Sigmoid colon (tissue), 4 donors: ENCODE measurements around the gene SMOC2.

ENCODE experiments used
- POLR2A ChIP-seq, 2 donors: fragments of 450-650 bp; IDR thresholded peaks; one replicate each; pipeline ENCODE4 v1.6.1; 2016; ENCODE audit warnings: antibody characterized with exemption in 2 of 2, mild to moderate bottlenecking in 2 of 2, moderate library complexity in 2 of 2
- POLR2AphosphoS5 ChIP-seq, 4 donors: sonication (generic); formaldehyde crosslinking; IDR thresholded peaks; one replicate each; pipeline ENCODE4 v1.6.1; 2017; ENCODE audit warnings: antibody characterized with exemption in 4 of 4
- TF ChIP-seq, protein P1 (sequence below), 4 experiments: fragments of 450-650 bp in 3 of 4; fragments of 200-600 bp in 1 of 4; IDR thresholded peaks; one replicate each; pipeline ENCODE4 v1.5.1; 2016 to 2019; ENCODE audit warnings: antibody characterized with exemption in 4 of 4, mild to moderate bottlenecking in 3 of 4, moderate library complexity in 2 of 4

DNA sequence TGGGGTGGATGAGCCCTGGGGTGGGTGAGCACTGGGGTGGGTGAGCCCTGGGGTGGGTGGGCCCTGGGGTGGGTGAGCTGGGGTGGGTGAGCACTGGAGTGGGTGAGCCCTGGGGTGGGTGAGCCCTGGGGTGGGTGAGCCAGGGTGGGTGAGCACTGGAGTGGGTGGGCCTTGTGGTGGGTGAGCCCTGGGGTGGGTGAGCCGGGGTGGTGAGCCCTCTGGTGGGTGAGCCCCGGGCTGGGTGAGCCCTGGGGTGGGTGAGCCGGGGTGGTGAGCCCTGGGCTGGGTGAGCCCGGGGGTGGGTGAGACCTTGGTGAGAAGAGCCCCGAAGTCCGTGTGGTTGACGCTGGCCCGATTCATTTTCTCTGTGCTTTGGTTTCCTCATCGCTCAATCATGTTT, 18.6 kb downstream of the SMOC2 start:
- TF ChIP-seq, protein P1, sequence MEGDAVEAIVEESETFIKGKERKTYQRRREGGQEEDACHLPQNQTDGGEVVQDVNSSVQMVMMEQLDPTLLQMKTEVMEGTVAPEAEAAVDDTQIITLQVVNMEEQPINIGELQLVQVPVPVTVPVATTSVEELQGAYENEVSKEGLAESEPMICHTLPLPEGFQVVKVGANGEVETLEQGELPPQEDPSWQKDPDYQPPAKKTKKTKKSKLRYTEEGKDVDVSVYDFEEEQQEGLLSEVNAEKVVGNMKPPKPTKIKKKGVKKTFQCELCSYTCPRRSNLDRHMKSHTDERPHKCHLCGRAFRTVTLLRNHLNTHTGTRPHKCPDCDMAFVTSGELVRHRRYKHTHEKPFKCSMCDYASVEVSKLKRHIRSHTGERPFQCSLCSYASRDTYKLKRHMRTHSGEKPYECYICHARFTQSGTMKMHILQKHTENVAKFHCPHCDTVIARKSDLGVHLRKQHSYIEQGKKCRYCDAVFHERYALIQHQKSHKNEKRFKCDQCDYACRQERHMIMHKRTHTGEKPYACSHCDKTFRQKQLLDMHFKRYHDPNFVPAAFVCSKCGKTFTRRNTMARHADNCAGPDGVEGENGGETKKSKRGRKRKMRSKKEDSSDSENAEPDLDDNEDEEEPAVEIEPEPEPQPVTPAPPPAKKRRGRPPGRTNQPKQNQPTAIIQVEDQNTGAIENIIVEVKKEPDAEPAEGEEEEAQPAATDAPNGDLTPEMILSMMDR (IDR thresholded peaks at IDR 0.05): no peak
- no peak for TF ChIP-seq POLR2AphosphoS5 (IDR thresholded peaks at IDR 0.05)
- TF ChIP-seq POLR2A (IDR thresholded peaks at IDR 0.05): no peak
